Measurements from ENCODE around the gene ERV3-1. TPM values are rescaled to one million over a fixed set of nuclear protein-coding genes. Genes with fewer than 3 reads are reported as not detected.

Gene ERV3-1
- total RNA-seq, 1 experiment from 2014 or later: 7.2 TPM

- Histone ChIP-seq H3K36me3 (ENCODE audit: control insufficient read depth in 1 of 2, insufficient read depth in 2 of 2, low read length in 2 of 2) (no peaks in the 10 kb centered on the region), H2AFZ (ENCODE audit: low read depth, low read length, poor library complexity, severe bottlenecking) (no peak within 1 kb of the TSS), H4K20me1 (ENCODE audit: insufficient read depth) (no peaks in the 10 kb centered on the region), H3K9ac (ENCODE audit: low read length) (no peak within 1 kb of the TSS), H3K4me3 (replicated peaks in 1 of 2; ENCODE audit: low read depth in 1 of 2, low read length in 2 of 2) (no peak within 1 kb of the TSS), H3K4me2 (ENCODE audit: low read length) (no peak within 1 kb of the TSS), H3K4me1 (ENCODE audit: control insufficient read depth in 1 of 2, insufficient read depth in 2 of 2, low read length in 2 of 2) (no peaks in the 10 kb centered on the region), H3K79me2 (ENCODE audit: insufficient read depth, low read length) (no peaks in the 10 kb centered on the region), H3K27ac (ENCODE audit: low read depth, low read length) (no peak within 1 kb of the TSS), H3K9me2 (ENCODE audit: insufficient read depth) (no peaks in the 10 kb centered on the region), H3K9me3 (ENCODE audit: control insufficient read depth in 1 of 2, insufficient read depth in 1 of 2, low read depth in 1 of 2, low read length in 2 of 2) (peaks cover 11 to 19% of the 10 kb centered on the region in 2 experiments; a peak in 3 of 4 replicates), H3K27me3 (ENCODE audit: insufficient read depth, low read length) (no peaks in the 10 kb centered on the region)
- ChIA-PET CTCF (no interaction called here), RAD21 (ENCODE audit: low non-redundant PET in 1 of 2, low total read pairs in 2 of 2, uncharacterized antibody in 2 of 2, unreplicated experiment in 2 of 2) (no interaction called here), POLR2A (no interaction called here)
- intact Hi-C loops (cut with micrococcal nuclease): no loop called here
- DNase-seq (ENCODE audit: low read depth, low spot score) (no peak), ATAC-seq (no peak)
- TSS peak; percentile 11 for BruUV-seq (replicated peaks)
- TF ChIP-seq POLR2A (IDR thresholded peaks at IDR 0.05; ENCODE audit: borderline replicate concordance, extremely low read depth, insufficient read depth, insufficient read length): no peak
- TF ChIP-seq EGR1 (IDR thresholded peaks at IDR 0.05; ENCODE audit: low read depth): no peak
- no peak for TF ChIP-seq CTCF (IDR thresholded peaks at IDR 0.05 in 2 of 3, conservative IDR thresholded peaks at IDR 0.05 in 1 of 3; ENCODE audit: borderline replicate concordance in 1 of 3, insufficient read depth in 1 of 3, low read depth in 2 of 3, low read length in 2 of 3)
- no peak for TF ChIP-seq JUND (IDR thresholded peaks at IDR 0.05)
- no peak for TF ChIP-seq FOSL1 (IDR thresholded peaks at IDR 0.05; ENCODE audit: low read depth)
- TF ChIP-seq EZH2 (IDR thresholded peaks at IDR 0.05): no peak
- TF ChIP-seq RAD21 (IDR thresholded peaks at IDR 0.05; ENCODE audit: low read depth): no peak
- no peak for TF ChIP-seq SRF (IDR thresholded peaks at IDR 0.05; ENCODE audit: low read depth)
- TF ChIP-seq YY1 (IDR thresholded peaks at IDR 0.05; ENCODE audit: extremely low read depth, insufficient replicate concordance, low read depth, low read length): no peak
- TF ChIP-seq EZH2phosphoT487 (IDR thresholded peaks at IDR 0.05; ENCODE audit: borderline replicate concordance): no peak
- no peak for TF ChIP-seq POLR2AphosphoS5 (IDR thresholded peaks at IDR 0.05; ENCODE audit: low read depth, low read length)
Observed at GRCh38 chr7:64990936-64991335, 15.6 kb downstream of the ERV3-1 start, which contains the start of gene ZNF117. Gene ZNF117, minus strand, starts transcription at chr7:64991036.

Measured in HCT116 (cell line).